Measurements from ENCODE around the gene NDUFA11.

NDUFA11 gene
- total RNA-seq, result 13.8 to 24.6 (median 19.0) reads per million in 4 experiments

- peak; percentile 97 for DNase-seq
Observed at GRCh38 chr19:5903624-5904351, at the start of gene NDUFA11. Gene NDUFA11 (minus strand): TSS chr19:5903790. CDS start chr19:5903708, 82 bp downstream.

- DNase-seq, result no peak
Observed at GRCh38 chr19:5953030-5953589, 49.5 kb upstream of the NDUFA11 start.

GRCh38 chr19:5952193-5953029 is 48.8 kb upstream of the NDUFA11 start:
- no peak for DNase-seq

- DNase-seq, result no peak
Observed at GRCh38 chr19:5951338-5951861, 47.8 kb upstream of the NDUFA11 start.

GRCh38 chr19:5950741-5951140 is 47.2 kb upstream of the NDUFA11 start:
- no peak for DNase-seq

- DNase-seq, result no peak
Observed at GRCh38 chr19:5949792-5950305, 46.3 kb upstream of the NDUFA11 start.

GRCh38 chr19:5948752-5949564 is 45.4 kb upstream of the NDUFA11 start:
- DNase-seq, result no peak

- no peak for DNase-seq
Observed at GRCh38 chr19:5947435-5947834, 43.8 kb upstream of the NDUFA11 start.

GRCh38 chr19:5943623-5944022 is 40.0 kb upstream of the NDUFA11 start:
- DNase-seq, result no peak

GRCh38 chr19:5943045-5943444 is 39.5 kb upstream of the NDUFA11 start:
- DNase-seq, result no peak

GRCh38 chr19:5941673-5942072 is 38.1 kb upstream of the NDUFA11 start:
- no peak for DNase-seq

GRCh38 chr19:5940260-5941208 is 36.9 kb upstream of the NDUFA11 start:
- no peak for DNase-seq

- no peak for DNase-seq
Observed at GRCh38 chr19:5937550-5937949, 34.0 kb upstream of the NDUFA11 start.

- DNase-seq, result no peak
Observed at GRCh38 chr19:5936292-5936592, 32.7 kb upstream of the NDUFA11 start.

- no peak for DNase-seq
Observed at GRCh38 chr19:5935473-5936291, 32.1 kb upstream of the NDUFA11 start.

- DNase-seq, result no peak
Observed at GRCh38 chr19:5934774-5935472, 31.3 kb upstream of the NDUFA11 start.

GRCh38 chr19:5934069-5934401 is 30.4 kb upstream of the NDUFA11 start:
- DNase-seq, result no peak

GRCh38 chr19:5933391-5934068 is 29.9 kb upstream of the NDUFA11 start:
- no peak for DNase-seq

- DNase-seq, result no peak
Observed at GRCh38 chr19:5932609-5933262, 29.1 kb upstream of the NDUFA11 start.
